Gastroesophageal sphincter (tissue), 4 donors: Measurements from ENCODE around the gene GRM4. TPM values are rescaled to one million over a fixed set of nuclear protein-coding genes. Genes with fewer than 3 reads are reported as not detected.

Experiments
- ATAC-seq: fragments of 150-250 bp; one replicate; pipeline ENCODE4 v1.9.1; 2016; ENCODE audit warnings: mild to moderate bottlenecking, moderate library complexity
- H3K27ac ChIP-seq, 4 donors: fragments of 200-600 bp; sonication (generic) in 3 of 4; 1 replicate in 3 of 4; 2 replicates in 1 of 4; pipeline ENCODE4 v1.5.1; 2016 to 2019
- H3K27me3 ChIP-seq: fragments of 200-600 bp; sonication (generic); one replicate; pipeline ENCODE4 v1.5.1; 2019
- H3K36me3 ChIP-seq, 2 donors: fragments of 200-600 bp; sonication (generic); one replicate each; pipeline ENCODE4 v1.5.1; 2019; ENCODE audit warnings: control low read depth in 1 of 2
- H3K4me1 ChIP-seq, 3 donors: fragments of 200-600 bp; sonication (generic); 1 replicate in 2 of 3; 2 replicates in 1 of 3; pipeline ENCODE4 v1.5.1; 2016 to 2019; ENCODE audit warnings: control low read depth in 2 of 3
- H3K4me3 ChIP-seq, 2 donors: fragments of 200-600 bp; sonication (generic); one replicate each; pipeline ENCODE4 v1.5.1; 2019; ENCODE audit warnings: mild to moderate bottlenecking in 1 of 2, moderate library complexity in 1 of 2
- H3K9me3 ChIP-seq, 3 donors: fragments of 200-600 bp; sonication (generic); one replicate each; pipeline ENCODE4 v1.5.1; 2017 to 2019; ENCODE audit warnings: control low read depth in 2 of 3
- CTCF ChIP-seq, 4 experiments: fragments of 200-600 bp in 2 of 4; fragments of 450-650 bp in 2 of 4; sonication (generic) in 1 of 4; IDR thresholded peaks; one replicate each; pipeline ENCODE4 v1.5.1; 2017 to 2019; ENCODE audit warnings: antibody characterized with exemption in 4 of 4, mild to moderate bottlenecking in 2 of 4, moderate library complexity in 2 of 4
- EP300 ChIP-seq: sonication (generic); formaldehyde crosslinking; IDR thresholded peaks from one replicate; pipeline ENCODE4 v1.6.1; 2017; ENCODE audit warnings: antibody characterized with exemption, mild to moderate bottlenecking
- POLR2A ChIP-seq, 2 donors: fragments of 450-650 bp; IDR thresholded peaks; one replicate each; pipeline ENCODE4 v1.6.1; 2017; ENCODE audit warnings: antibody characterized with exemption in 2 of 2, mild to moderate bottlenecking in 2 of 2, moderate library complexity in 1 of 2
- POLR2AphosphoS5 ChIP-seq: sonication (generic); formaldehyde crosslinking; IDR thresholded peaks from one replicate; pipeline ENCODE4 v1.6.1; 2017; ENCODE audit warnings: antibody characterized with exemption
- WGBS, 2 donors: methylation state at CpG; one replicate each; pipeline ENCODE4 v1.1.5; 2018; ENCODE audit warnings: low coverage in 1 of 2; 5-methylcytosine and 5-hydroxymethylcytosine counted together
- total RNA-seq, 4 donors: library from RNA; depleted of rRNA; stranded (reverse); fragments of >200 nt; gene quantifications; one replicate each; pipeline ENCODE4 v1.1.0, GENCODE V29; 2016

GRM4 gene
- total RNA-seq, 4 donors from 2014 or later = not detected

GRCh38 chr6:34104628-34105027, 41.3 kb downstream of the GRM4 start:
- TF ChIP-seq CTCF (IDR thresholded peaks at IDR 0.05) = no peak
- no peak for TF ChIP-seq POLR2A (IDR thresholded peaks at IDR 0.05)
- no peak for TF ChIP-seq POLR2AphosphoS5
- no peak for TF ChIP-seq EP300
- peaks cover 66% of the 10 kb centered on the region for H3K27me3 ChIP-seq
- H3K36me3 ChIP-seq = no peaks in the 10 kb centered on the region
- no peak for ATAC-seq
- 55 to 71% methylated on average over 2 to 5 of the region's 10 CpGs for WGBS, 2 donors
- no peaks in the 10 kb centered on the region for H3K9me3 ChIP-seq
- no peak overlapping the region for H3K4me3 ChIP-seq
- no peak overlapping the region for H3K27ac ChIP-seq
- no peaks in the 10 kb centered on the region for H3K4me1 ChIP-seq

- H3K9me3 ChIP-seq = no peaks in the 10 kb centered on the region
- no peak for ATAC-seq
- H3K36me3 ChIP-seq = no peaks in the 10 kb centered on the region
- TF ChIP-seq POLR2AphosphoS5 = no peak
- TF ChIP-seq EP300 = no peak
- H3K27me3 ChIP-seq = peaks cover 66% of the 10 kb centered on the region
- no peak overlapping the region for H3K27ac ChIP-seq
- 37 to 80% methylated on average over 2 of the region's 8 CpGs for WGBS, 2 donors
- no peak overlapping the region for H3K4me3 ChIP-seq
- H3K4me1 ChIP-seq = no peaks in the 10 kb centered on the region
These were observed 41.7 kb downstream of the GRM4 start for GRCh38 chr6:34104186-34104585.

GRCh38 chr6:34103321-34103720, 42.6 kb downstream of the GRM4 start:
- 72 to 83% methylated on average over 13 to 16 of the region's 16 CpGs for WGBS, 2 donors
- no peaks in the 10 kb centered on the region for H3K36me3 ChIP-seq
- ATAC-seq = no peak
- no peaks in the 10 kb centered on the region for H3K4me1 ChIP-seq
- no peak overlapping the region for H3K4me3 ChIP-seq
- peaks cover 69% of the 10 kb centered on the region for H3K27me3 ChIP-seq
- no peak for TF ChIP-seq CTCF (IDR thresholded peaks at IDR 0.05)
- no peak for TF ChIP-seq POLR2AphosphoS5
- no peak for TF ChIP-seq POLR2A (IDR thresholded peaks at IDR 0.05)
- no peaks in the 10 kb centered on the region for H3K9me3 ChIP-seq
- H3K27ac ChIP-seq = no peak overlapping the region

- TF ChIP-seq POLR2A (IDR thresholded peaks at IDR 0.05) (no peak), POLR2AphosphoS5 (no peak), EP300 (no peak), CTCF (IDR thresholded peaks at IDR 0.05) (no peak)
- H3K27me3 ChIP-seq = peaks cover 74% of the 10 kb centered on the region
- no peak overlapping the region for H3K4me3 ChIP-seq
- no peaks in the 10 kb centered on the region for H3K36me3 ChIP-seq
- no peak overlapping the region for H3K27ac ChIP-seq
- no CpG with 5 or more reads among the region's 6 CpGs for WGBS, 2 donors
- no peaks in the 10 kb centered on the region for H3K4me1 ChIP-seq
- no peaks in the 10 kb centered on the region for H3K9me3 ChIP-seq
- ATAC-seq = no peak
These were observed 43.2 kb downstream of the GRM4 start for GRCh38 chr6:34102696-34103095.

- Histone ChIP-seq H3K9me3 (no peaks in the 10 kb centered on the region), H3K4me1 (no peaks in the 10 kb centered on the region), H3K27me3 (peaks cover 74% of the 10 kb centered on the region), H3K36me3 (no peaks in the 10 kb centered on the region), H3K27ac (no peak overlapping the region), H3K4me3 (no peak overlapping the region)
- WGBS, 2 donors = 86 to 87% methylated on average over 5 to 6 of the region's 6 CpGs
- TF ChIP-seq POLR2A (IDR thresholded peaks at IDR 0.05) (no peak), EP300 (no peak), POLR2AphosphoS5 (no peak), CTCF (IDR thresholded peaks at IDR 0.05) (no peak)
- no peak for ATAC-seq
These were observed 43.7 kb downstream of the GRM4 start for GRCh38 chr6:34102099-34102656.
